GM18868 (cell line): ENCODE data around the gene AGK.

Source experiments
- ATAC-seq: cut with Tn5 transposase; IDR thresholded peaks from one replicate; pipeline ENCODE4 v1.9.1; 2021; ENCODE audit warnings: mild to moderate bottlenecking, moderate library complexity; ENCODE audit not compliant: unreplicated experiment

AGK gene

DNA sequence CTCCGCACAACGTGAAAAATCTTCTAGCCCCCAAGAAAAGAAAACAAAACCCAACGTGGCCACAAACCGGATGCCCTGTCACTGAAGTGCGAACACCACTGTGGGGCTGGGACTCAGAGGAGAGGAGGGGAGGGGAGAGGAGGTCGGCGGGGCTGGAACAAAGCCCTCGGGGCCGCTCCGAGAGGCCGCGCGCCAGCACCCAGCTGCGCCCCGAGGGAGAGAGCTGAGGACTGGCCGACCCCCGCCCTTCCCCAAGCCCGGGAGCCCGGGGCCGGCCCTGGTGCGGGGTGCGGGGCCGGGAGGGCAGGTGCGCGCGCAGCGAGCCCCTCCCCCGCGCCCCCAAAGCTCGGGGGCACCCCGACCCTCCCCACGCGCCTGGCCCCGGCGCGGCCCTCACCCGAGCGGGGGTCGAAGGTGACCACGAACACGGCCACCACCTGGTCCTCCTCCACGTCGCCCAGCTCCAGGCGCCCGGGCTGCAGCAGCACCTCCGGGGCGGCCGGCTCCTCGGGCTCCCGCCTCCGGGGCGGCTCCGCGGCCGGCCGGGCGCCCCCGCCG, 150.4 kb downstream of the AGK start:
- ATAC-seq: peak; percentile 67

DNA sequence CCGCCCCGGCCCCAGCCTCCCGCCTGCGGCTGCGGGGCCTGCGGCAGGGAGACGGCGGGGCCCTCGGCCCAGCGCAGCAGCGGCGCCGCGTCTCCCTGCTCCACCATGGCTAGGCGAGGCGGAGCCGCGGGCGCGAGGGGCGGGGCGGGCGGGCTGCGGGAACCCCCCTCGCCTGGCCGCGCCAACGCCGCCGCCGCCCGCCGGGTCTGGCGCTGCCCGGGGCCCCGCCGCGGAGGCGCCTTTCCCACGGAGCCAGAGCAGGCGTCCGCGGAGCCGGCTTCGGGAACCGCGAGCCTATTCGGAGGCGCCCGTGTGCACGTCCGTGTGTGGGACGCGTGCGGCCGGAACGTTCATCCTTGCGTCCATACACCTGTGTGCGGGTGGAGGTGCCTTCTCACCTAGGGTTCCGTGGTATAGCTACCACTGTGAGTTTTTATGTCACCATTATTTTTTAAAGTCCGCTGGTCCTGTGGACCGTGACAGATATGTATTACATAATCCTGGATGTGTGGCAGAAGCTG, 150.9 kb downstream of the AGK start, which contains the start of gene DENND11:
Gene DENND11, minus strand, starts transcription at position 120 of the 521 bp plus-strand sequence. Its CDS starts 13 bp downstream, at position 107.
- ATAC-seq: peak; percentile 77

GRCh38 chr7:141702892-141703291, 151.7 kb downstream of the AGK start:
- no peak for ATAC-seq

GRCh38 chr7:141704112-141704511, 152.9 kb downstream of the AGK start:
- ATAC-seq: no peak

GRCh38 chr7:141704741-141705140, 153.5 kb downstream of the AGK start:
- ATAC-seq: no peak
